AG08396 (cell line): ENCODE measurements around the gene MYL7.
A peak's percentile ranks its signal among the peaks of the same experiment; 100 is the strongest.

ENCODE experiments used
- DNase-seq: peaks from one replicate; pipeline ENCODE4 v3.0.0; 2012; ENCODE audit warnings: low spot score, mixed read lengths

The MYL7 gene

DNA sequence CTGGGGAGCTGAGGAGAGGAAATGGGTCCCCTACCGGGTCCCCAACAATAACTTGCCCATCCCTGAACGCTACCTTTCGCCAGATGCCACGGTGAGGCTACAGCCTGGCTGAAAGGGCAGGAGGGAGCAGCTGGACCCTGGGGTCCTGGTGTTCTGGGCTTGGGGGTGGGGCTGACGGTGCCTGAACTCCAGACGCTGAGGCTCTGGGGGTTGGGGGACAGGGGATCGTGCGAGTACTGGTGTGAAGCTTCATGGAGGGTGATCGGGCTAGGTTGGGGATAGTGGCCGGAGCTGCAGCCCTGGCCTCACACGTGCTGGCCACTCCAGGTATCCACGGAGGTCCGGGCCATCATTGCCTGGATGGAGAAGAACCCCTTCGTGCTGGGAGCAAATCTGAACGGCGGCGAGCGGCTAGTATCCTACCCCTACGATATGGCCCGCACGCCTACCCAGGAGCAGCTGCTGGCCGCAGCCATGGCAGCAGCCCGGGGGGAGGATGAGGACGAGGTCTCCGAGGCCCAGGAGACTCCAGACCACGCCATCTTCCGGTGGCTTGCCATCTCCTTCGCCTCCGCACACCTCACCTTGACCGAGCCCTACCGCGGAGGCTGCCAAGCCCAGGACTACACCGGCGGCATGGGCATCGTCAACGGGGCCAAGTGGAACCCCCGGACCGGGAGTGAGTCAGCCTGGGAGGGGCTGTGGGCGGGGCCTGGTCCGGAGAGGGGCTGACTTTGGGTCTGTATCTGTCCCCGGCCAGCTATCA lies 28.7 kb downstream of the MYL7 start:
- DNase-seq: no peak

- no peak for DNase-seq
Observed at GRCh38 chr7:44111761-44112160, 29.4 kb downstream of the MYL7 start.

DNA sequence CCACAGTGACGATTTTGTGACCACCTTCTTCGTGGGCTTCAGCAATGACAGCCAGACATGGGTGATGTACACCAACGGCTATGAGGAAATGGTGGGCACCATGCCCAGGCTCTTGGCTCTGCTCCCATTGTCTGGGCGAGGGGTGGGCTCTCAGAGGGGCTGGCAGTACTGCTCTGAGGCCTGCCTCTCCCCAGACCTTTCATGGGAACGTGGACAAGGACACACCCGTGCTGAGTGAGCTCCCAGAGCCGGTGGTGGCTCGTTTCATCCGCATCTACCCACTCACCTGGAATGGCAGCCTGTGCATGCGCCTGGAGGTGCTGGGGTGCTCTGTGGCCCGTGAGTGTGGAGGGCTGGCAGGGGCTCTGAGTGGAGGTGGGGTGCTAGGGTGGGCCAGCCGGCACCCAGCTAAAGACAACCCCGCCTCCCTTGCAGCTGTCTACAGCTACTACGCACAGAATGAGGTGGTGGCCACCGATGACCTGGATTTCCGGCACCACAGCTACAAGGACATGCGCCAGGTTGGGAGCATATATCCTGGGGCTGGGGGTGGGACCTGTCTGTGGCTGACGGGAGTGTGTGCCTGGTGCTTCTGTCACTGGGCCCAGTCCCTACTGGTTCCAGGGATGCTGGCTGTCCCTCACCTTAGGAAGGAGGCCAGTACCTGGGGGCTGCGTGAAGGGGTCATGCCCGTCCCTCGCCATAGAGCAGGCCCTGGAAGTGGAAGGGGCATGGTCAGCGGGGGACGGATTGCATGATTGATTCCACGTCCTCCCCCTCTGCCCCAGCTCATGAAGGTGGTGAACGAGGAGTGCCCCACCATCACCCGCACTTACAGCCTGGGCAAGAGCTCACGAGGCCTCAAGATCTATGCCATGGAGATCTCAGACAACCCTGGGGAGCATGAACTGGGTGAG lies 30.2 kb downstream of the MYL7 start:
- DNase-seq: no peak

DNA sequence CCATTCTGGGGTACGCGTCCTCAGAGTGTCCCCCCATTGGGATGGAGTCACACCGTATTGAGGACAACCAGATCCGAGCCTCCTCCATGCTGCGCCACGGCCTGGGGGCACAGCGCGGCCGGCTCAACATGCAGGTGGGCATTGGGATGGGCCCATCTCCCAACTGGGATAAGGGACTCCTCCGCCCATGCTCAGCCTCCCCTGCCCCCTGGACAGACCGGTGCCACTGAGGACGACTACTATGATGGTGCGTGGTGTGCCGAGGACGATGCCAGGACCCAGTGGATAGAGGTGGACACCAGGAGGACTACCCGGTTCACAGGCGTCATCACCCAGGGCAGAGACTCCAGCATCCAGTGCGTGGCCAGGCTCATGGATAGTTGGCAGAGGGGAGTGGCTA lies 31.1 kb downstream of the MYL7 start:
- DNase-seq: no peak

DNA sequence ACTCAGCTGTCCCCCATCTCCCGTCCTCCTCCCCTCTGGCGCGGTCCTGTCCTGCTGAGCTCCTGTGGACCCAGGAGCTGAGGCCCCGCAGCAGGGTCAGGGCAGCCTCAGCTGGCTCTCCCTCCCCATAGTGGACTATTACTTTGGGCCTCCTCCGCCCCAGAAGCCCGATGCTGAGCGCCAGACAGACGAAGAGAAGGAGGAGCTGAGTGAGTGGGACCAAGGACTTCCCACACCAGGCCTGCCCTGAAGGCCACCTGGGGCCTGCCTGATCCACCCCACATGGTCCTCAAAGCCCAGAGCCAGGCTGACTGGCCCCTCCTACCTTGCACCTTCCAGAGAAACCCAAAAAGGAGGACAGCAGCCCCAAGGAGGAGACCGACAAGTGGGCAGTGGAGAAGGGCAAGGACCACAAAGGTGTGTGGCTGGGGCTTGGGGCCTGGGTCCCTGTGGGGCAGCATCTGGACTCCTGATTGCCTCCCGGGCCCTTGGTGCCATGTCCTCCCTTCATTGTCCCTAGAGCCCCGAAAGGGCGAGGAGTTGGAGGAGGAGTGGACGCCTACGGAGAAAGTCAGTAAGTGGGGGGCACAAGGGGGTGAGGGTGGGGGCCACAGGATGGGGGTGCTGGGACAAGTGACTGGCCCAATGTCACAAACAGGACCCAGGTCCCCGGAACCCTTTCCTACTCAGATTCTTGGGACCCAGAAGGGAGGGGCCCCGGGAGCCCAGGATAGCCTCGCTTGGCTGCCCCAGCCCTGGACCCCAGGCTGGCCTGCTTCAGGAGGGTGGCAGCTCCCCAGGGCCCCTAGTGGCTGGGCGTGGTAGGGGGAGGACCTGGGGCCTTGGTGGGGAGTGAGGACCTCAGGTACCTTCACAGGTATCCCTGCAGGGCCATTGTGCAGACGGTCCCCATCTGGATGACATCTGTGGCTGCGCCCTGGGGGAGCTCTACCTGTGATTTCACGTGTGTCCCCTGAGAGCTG lies 32.1 kb downstream of the MYL7 start:
- DNase-seq: no peak

GRCh38 chr7:44107961-44108767 lies 33.0 kb downstream of the MYL7 start:
- DNase-seq: no peak

- DNase-seq: no peak
Observed at GRCh38 chr7:44107116-44107960, 33.8 kb downstream of the MYL7 start.

- no peak for DNase-seq
Observed at GRCh38 chr7:44106311-44107065, 34.6 kb downstream of the MYL7 start.

DNA sequence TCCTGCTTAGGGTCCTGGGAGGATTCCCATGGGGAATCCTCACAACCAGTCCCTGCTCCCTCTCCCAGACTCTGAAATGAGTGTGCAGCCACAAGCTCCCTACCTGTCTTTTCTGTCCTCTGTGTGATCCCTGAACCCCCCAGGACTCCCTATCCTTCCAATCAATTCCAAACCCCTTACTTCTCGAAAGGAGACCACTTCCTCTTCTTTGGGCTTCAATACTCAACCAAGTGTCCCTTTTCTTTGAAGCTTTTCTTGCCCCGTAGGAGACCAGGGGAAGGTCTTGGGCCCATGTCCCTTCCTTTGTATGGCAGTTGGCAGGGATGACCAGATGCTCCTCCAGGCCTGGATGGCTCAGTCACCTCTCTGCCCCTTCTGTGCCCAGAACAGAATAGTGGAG lies 35.3 kb downstream of the MYL7 start:
- no peak for DNase-seq

GRCh38 chr7:44104860-44105771 lies 36.0 kb downstream of the MYL7 start:
- DNase-seq: peak; percentile 70

- DNase-seq: peak; percentile 67
Observed at GRCh38 chr7:44103923-44104859, 36.9 kb downstream of the MYL7 start, which contains the start of gene AEBP1. Gene AEBP1 (plus strand): TSS chr7:44104345. CDS start chr7:44104666, 321 bp downstream.

- DNase-seq: no peak
Observed at GRCh38 chr7:44103566-44103922, 37.6 kb downstream of the MYL7 start.

DNA sequence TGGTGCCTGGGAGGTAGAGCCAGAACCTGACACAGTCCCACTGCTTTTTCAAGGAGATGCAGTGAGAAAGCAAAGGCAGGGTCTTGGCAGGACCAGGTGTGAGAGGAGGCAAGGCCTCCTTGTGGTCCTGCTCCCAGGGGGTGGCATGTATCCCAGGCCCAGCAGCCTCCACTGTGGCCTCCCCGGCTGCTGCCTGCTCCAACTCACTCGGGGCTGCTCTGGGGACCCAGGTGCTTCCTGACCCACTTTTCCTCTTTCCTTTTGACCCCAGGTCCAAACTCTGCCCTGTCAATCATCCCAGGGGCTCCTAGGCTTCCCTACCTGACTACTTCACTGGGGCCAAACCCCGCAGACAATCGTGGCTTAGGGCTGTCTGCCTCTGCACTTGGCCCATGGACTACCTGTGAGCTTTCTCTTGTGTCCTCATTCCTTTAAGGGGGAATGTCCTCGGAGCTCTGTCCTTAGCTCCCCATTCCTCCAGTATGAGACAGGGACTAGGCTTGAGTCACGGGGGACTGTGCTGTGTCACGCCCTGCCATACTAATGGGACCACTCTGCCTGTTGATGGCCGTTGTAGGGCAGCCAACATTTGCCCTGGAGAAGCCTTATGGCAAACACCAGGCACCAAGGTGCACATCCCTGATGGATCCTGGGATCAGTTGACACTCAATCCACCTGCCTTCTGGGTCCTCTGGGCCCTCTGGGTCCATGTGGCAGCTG lies 38.1 kb downstream of the MYL7 start:
- no peak for DNase-seq

- DNase-seq: peak; percentile 79
Observed at GRCh38 chr7:44101966-44102845, 38.9 kb downstream of the MYL7 start.

GRCh38 chr7:44101303-44101965 lies 39.7 kb downstream of the MYL7 start:
- no peak for DNase-seq
